HepG2 (cell line): Measurements from ENCODE around the gene SEC14L1.

ENCODE experiments used
- FOXO4 ChIP-seq: sonication (generic); formaldehyde crosslinking; conservative IDR thresholded peaks from 2 replicates; pipeline ENCODE4 v1.8.1; 2023; ENCODE audit warnings: missing genetic modification reagents
- JUN ChIP-seq: sonication (generic); formaldehyde crosslinking; IDR thresholded peaks from 2 replicates; pipeline ENCODE4 v1.4.0; 2020; ENCODE audit warnings: mild to moderate bottlenecking, missing genetic modification reagents
- POLR2AphosphoS5 ChIP-seq: IDR thresholded peaks from 2 replicates; pipeline ENCODE4 v1.6.1; 2012; ENCODE audit warnings: low read depth, low read length
- ZNF136 ChIP-seq: sonication (generic); formaldehyde crosslinking; IDR thresholded peaks from 2 replicates; pipeline ENCODE4 v1.8.1; 2022; ENCODE audit warnings: low read depth, mild to moderate bottlenecking, moderate library complexity, missing genetic modification reagents
- TF ChIP-seq, protein P1 (sequence below), 2 experiments: sonication (generic) in 1 of 2; formaldehyde crosslinking in 1 of 2; IDR thresholded peaks; 2 replicates each; pipeline versions ENCODE4 v1.5.1 to v1.6.1; 2011 to 2020; ENCODE audit warnings: borderline replicate concordance in 1 of 2, low read depth in 1 of 2, low read length in 1 of 2, mild to moderate bottlenecking in 1 of 2, missing genetic modification reagents in 1 of 2, moderate library complexity in 1 of 2
- TF ChIP-seq, protein P2 (sequence below): conservative IDR thresholded peaks from 2 replicates; pipeline ENCODE4 v1.6.1; 2018; ENCODE audit warnings: missing genetic modification reagents
- TF ChIP-seq, protein P3 (sequence below): sonication (generic); formaldehyde crosslinking; IDR thresholded peaks from 2 replicates; pipeline ENCODE4 v1.5.0; 2020; ENCODE audit warnings: mild to moderate bottlenecking, missing genetic modification reagents, moderate library complexity

DNA sequence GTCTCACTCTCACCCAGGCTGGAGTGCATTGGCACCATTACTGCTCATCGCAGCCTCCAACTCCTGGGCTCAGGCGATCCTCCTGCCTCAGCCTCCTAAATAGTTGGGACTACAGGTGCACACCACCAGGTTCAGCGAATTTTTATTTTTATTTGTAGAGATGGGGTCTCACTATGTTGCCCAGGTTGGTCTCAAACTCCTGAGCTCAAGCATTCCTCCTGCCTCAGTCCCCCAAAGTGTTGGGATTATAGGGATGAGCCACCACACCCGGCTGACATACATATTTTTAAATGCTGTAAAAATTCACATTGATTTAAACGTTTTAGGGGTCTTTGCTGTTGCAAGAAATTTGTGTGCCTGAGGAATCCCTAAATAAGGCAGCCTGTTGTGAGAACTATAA lies 24.8 kb upstream of the SEC14L1 start:
- no peak for TF ChIP-seq POLR2AphosphoS5
- TF ChIP-seq FOXO4, result no peak
- no peak for TF ChIP-seq JUN (CRISPR knock-in tag)
- TF ChIP-seq, protein P1, sequence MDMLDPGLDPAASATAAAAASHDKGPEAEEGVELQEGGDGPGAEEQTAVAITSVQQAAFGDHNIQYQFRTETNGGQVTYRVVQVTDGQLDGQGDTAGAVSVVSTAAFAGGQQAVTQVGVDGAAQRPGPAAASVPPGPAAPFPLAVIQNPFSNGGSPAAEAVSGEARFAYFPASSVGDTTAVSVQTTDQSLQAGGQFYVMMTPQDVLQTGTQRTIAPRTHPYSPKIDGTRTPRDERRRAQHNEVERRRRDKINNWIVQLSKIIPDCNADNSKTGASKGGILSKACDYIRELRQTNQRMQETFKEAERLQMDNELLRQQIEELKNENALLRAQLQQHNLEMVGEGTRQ (IDR thresholded peaks at IDR 0.05; ENCODE audit: low read depth, low read length), result no peak
- TF ChIP-seq, protein P1 (CRISPR knock-in tag; IDR thresholded peaks at IDR 0.05; ENCODE audit: borderline replicate concordance), result no peak
- TF ChIP-seq, protein P2, sequence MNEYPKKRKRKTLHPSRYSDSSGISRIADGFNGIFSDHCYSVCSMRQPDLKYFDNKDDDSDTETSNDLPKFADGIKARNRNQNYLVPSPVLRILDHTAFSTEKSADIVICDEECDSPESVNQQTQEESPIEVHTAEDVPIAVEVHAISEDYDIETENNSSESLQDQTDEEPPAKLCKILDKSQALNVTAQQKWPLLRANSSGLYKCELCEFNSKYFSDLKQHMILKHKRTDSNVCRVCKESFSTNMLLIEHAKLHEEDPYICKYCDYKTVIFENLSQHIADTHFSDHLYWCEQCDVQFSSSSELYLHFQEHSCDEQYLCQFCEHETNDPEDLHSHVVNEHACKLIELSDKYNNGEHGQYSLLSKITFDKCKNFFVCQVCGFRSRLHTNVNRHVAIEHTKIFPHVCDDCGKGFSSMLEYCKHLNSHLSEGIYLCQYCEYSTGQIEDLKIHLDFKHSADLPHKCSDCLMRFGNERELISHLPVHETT (CRISPR knock-in tag), result no peak
- TF ChIP-seq, protein P3, sequence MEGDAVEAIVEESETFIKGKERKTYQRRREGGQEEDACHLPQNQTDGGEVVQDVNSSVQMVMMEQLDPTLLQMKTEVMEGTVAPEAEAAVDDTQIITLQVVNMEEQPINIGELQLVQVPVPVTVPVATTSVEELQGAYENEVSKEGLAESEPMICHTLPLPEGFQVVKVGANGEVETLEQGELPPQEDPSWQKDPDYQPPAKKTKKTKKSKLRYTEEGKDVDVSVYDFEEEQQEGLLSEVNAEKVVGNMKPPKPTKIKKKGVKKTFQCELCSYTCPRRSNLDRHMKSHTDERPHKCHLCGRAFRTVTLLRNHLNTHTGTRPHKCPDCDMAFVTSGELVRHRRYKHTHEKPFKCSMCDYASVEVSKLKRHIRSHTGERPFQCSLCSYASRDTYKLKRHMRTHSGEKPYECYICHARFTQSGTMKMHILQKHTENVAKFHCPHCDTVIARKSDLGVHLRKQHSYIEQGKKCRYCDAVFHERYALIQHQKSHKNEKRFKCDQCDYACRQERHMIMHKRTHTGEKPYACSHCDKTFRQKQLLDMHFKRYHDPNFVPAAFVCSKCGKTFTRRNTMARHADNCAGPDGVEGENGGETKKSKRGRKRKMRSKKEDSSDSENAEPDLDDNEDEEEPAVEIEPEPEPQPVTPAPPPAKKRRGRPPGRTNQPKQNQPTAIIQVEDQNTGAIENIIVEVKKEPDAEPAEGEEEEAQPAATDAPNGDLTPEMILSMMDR (CRISPR knock-in tag), result no peak
- TF ChIP-seq ZNF136 (CRISPR knock-in tag), result no peak
